Calu3 (cell line): ENCODE data around the gene MPND. TPM values are rescaled to one million over a fixed set of nuclear protein-coding genes. Genes with fewer than 3 reads are reported as not detected.

Experiments
- BruUV-seq: library from RNA; stranded (reverse); fragments of 400-500 nt; replicated peaks from 2 replicates; lab custom pipeline; 2021; lab: Mats Ljungman, UMichigan
- CTCF ChIA-PET: fragments of 300-600 bp; sonication (Branson Sonifier 250); formaldehyde crosslinking; loops from one replicate; lab custom pipeline; 2022; ENCODE audit warnings: antibody characterized with exemption; lab: Charles Lee
- DNase-seq: peaks from one replicate; pipeline ENCODE4 v3.0.0; 2022
- H3K27ac Mint-ChIP-seq: one replicate; pipeline ENCODE4 v1.8.0; 2022; ENCODE audit warnings: mixed read lengths; ENCODE audit not compliant: unreplicated experiment
- H3K27me3 Mint-ChIP-seq: one replicate; pipeline ENCODE4 v1.8.0; 2022; ENCODE audit warnings: mixed read lengths; ENCODE audit not compliant: unreplicated experiment
- H3K36me3 Mint-ChIP-seq: one replicate; pipeline ENCODE4 v1.8.0; 2022; ENCODE audit warnings: mild to moderate bottlenecking, moderate library complexity, mixed read lengths; ENCODE audit not compliant: insufficient read depth, unreplicated experiment
- H3K4me1 Mint-ChIP-seq: one replicate; pipeline ENCODE4 v1.8.0; 2022; ENCODE audit warnings: mild to moderate bottlenecking, low read depth, mixed read lengths; ENCODE audit not compliant: unreplicated experiment
- H3K4me3 Mint-ChIP-seq: one replicate; pipeline ENCODE4 v1.8.0; 2022; ENCODE audit warnings: mild to moderate bottlenecking, low read depth, moderate library complexity, mixed read lengths; ENCODE audit not compliant: unreplicated experiment
- H3K9me3 Mint-ChIP-seq: one replicate; pipeline ENCODE4 v1.8.0; 2022; ENCODE audit warnings: low read depth, mixed read lengths; ENCODE audit not compliant: unreplicated experiment
- CTCF ChIP-seq: fragments of 200-600 bp; IDR thresholded peaks from one replicate; pipeline ENCODE4 v1.8.0; 2022; ENCODE audit warnings: antibody characterized with exemption; ENCODE audit not compliant: unreplicated experiment
- intact Hi-C: fragments of 100-400 bp; cut with micrococcal nuclease; formaldehyde crosslinking; loops from one replicate; pipeline ENCODE4 v1.10.0; 2022; ENCODE audit not compliant: unreplicated experiment
- total RNA-seq: library from RNA; stranded (reverse); gene quantifications from 2 replicates; pipeline ENCODE4 v1.2.3, GENCODE V29; 2022

Gene MPND
- total RNA-seq, 1 experiment from 2014 or later = 21.1 TPM

- Mint-ChIP-seq H3K4me1 (peaks cover 39% of the 10 kb centered on the region), H3K27ac (no peak overlapping the region), H3K9me3 (no peaks in the 10 kb centered on the region), H3K36me3 (peaks cover 14% of the 10 kb centered on the region), H3K27me3 (no peaks in the 10 kb centered on the region), H3K4me3 (no peak overlapping the region)
- CTCF ChIA-PET = no interaction called here
- TF ChIP-seq CTCF = no peak
- intact Hi-C loops = no loop called here
- BruUV-seq = no TSS peak
- no peak for DNase-seq
Measured at GRCh38 chr19:4373013-4373367, 29.6 kb downstream of the MPND start.

DNA sequence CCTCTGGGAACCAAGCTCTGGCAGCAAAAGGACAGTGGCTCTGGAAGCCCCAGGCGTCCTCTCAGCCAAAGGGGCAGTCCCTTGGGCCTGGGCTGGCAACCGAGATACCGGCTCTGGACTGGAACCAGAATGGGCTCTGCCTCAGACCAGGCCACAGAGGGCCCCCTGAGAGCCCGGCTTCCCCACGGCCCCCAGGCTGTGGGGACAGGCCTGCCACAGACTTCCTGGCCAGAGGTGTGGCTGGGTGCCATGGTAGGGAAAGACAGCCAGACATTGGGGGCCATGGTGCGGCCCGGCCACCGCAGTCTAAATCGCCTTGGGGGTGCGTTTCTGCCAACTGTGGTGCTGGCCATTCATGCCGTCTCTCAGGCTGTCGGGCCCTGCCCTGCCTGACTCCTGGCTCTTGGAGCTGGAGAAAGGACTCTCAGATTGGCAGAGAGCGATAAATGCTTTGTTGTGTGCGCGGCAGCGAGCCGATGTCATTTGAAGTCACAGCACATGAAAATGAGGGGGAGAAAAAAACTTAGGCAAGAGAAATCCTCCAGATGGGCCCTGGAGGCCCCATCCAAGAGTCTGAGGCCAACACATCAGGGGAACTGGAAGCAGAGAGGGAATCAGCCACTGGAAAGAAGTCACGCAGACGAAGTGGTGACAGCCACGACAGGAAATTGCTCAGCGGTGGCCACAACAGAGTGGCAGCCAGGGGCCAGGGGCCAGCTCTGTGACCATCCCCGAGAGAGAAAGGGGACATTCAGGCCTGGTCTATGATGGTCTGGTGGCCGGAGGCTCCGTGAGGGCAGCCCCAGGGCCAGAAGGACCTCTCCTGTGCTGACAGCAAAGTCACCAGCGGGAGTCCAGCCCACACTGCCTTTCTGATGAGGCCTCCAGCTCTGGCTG is 30.5 kb downstream of the MPND start:
- H3K36me3 Mint-ChIP-seq = peaks cover 15% of the 10 kb centered on the region
- peak overlapping the region; percentile 86 for H3K27ac Mint-ChIP-seq
- H3K9me3 Mint-ChIP-seq = no peaks in the 10 kb centered on the region
- no peak for TF ChIP-seq CTCF
- peaks cover 43% of the 10 kb centered on the region for H3K4me1 Mint-ChIP-seq
- no peak for DNase-seq
- CTCF ChIA-PET = interaction anchor here (1.2 to 2.6 kb wide), 3 partner anchors 21 to 107 kb away, joined by 3 to 8 read pairs (median 7); partner anchors contain the start of gene CHAF1A
- BruUV-seq = no TSS peak
- intact Hi-C loops = no loop called here
- H3K4me3 Mint-ChIP-seq = peak overlapping the region; percentile 42
- no peaks in the 10 kb centered on the region for H3K27me3 Mint-ChIP-seq

DNA sequence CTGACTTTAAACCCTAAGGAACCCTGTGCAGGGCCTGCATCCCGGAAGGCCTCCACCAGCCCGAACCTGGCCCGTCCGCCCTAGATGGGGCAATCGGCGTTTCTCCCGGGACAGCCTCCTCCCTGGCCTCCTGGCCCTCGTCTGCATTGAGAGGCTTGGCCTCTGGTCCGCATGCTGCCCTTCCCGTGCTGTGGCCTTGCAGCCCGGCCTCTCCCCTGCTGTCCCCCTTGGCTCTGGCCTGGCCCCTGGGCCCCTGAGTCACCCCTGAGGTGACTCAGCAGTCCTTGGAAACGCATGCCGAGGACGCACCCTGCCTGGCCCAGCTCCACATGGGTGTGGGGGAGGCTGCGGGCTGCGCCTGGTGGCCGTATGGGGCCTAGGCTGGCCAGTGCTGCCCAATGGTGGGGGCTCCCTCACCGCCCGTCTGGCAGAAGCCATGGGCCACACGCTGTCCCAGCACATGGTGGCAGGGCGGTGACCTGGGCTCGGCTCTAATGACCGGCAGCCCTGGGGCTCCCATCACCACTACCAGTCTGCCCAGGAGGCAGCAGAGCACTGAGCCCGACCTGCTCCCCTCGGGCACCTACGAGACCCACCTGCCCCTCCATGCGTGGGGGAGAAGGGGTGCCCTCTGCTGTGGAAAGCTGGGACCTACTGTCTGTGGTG is 31.3 kb downstream of the MPND start:
- H3K4me1 Mint-ChIP-seq = peaks cover 46% of the 10 kb centered on the region
- no TSS peak for BruUV-seq
- CTCF ChIA-PET = interaction anchor here (0.6 to 2.6 kb wide), 8 partner anchors 10 to 111 kb away, joined by 3 to 10 read pairs (median 6); partner anchors contain the start of genes CHAF1A, MPND and SH3GL1
- DNase-seq = peak; percentile 75
- H3K9me3 Mint-ChIP-seq = no peaks in the 10 kb centered on the region
- intact Hi-C loops = no loop called here
- no peak for TF ChIP-seq CTCF
- peak overlapping the region; percentile 42 for H3K4me3 Mint-ChIP-seq
- H3K27me3 Mint-ChIP-seq = no peaks in the 10 kb centered on the region
- H3K27ac Mint-ChIP-seq = peak overlapping the region; percentile 30
- peaks cover 23% of the 10 kb centered on the region for H3K36me3 Mint-ChIP-seq

DNA sequence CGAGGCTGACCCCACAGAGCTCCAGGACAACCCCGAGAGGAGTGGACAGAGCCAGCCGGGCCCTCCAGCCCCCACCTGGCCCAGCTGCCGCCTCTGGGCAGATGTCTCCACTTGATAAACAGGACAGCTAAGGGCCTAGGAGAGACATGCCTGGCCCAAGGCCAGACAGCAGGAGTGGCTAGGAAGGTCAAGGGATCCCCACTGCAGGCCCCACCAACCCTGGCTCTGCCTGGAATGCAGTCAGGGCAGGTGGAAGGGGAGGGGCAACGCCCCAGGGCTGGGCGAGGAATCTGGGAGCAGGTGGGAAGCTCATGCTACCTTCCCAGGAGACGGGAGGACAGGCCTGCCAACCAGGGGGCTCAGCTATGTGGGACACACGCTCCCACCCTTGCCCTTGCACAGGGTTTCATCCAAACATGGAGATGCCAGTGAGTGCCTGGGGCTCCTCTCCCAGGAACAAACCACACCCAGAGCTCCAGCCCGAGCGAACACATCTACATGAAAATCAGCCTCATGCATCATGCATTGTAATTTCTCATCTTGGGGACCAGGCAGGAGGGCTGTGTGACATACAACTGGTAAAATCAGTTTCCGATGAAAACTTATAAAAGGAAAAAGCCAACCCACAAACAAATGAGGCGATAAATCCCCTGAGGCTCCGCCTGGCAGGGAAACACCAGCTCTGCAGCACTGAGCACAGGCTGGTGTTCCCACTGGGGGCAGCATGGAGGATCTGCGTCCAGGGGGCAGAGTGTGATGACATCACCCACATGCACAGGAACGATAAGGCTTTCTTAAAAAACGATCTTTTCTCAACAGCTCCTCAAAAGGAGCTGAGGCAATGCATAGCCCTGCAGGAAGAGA is 32.0 kb downstream of the MPND start:
- Mint-ChIP-seq H3K9me3 (no peaks in the 10 kb centered on the region), H3K27me3 (no peaks in the 10 kb centered on the region), H3K36me3 (peaks cover 24% of the 10 kb centered on the region), H3K27ac (peak overlapping the region; percentile 30), H3K4me1 (peaks cover 48% of the 10 kb centered on the region), H3K4me3 (peak overlapping the region; percentile 42)
- intact Hi-C loops = no loop called here
- peak; percentile 79 for DNase-seq
- TF ChIP-seq CTCF = no peak
- no TSS peak for BruUV-seq
- CTCF ChIA-PET = interaction anchor here (0.6 to 2.6 kb wide), 8 partner anchors 11 to 112 kb away, joined by 3 to 10 read pairs (median 6); partner anchors contain the start of genes CHAF1A, MPND and SH3GL1
